MM.1S (cell line): Measurements from ENCODE around the gene ATP5F1D.

Source experiments
- CTCF ChIP-seq: fragments of 300-600 bp; sonication (generic); IDR thresholded peaks from 2 replicates; pipeline ENCODE4 v1.5.1; 2016; ENCODE audit warnings: antibody characterized with exemption, low read length, mixed read lengths
- EZH2 ChIP-seq: fragments of 300-600 bp; sonication (generic); optimal IDR thresholded peaks from 2 replicates; pipeline ENCODE3; 2017; ENCODE audit warnings: low read depth, mild to moderate bottlenecking, antibody characterized with exemption, low read length, mixed read lengths
- EZH2phosphoT487 ChIP-seq: fragments of 300-600 bp; sonication (generic); IDR thresholded peaks from 2 replicates; pipeline ENCODE4 v1.6.1; 2018; ENCODE audit warnings: antibody characterized with exemption, low read length

GRCh38 chr19:1229056-1229923 is 12.3 kb upstream of the ATP5F1D start:
- no peak for TF ChIP-seq EZH2phosphoT487
- TF ChIP-seq CTCF = no peak
- no peak for TF ChIP-seq EZH2
